GM21723 (cell line): Measurements from ENCODE around the gene CPNE1.
"Not testable (repeated sequence)": the region's sequence is repeated elsewhere in the genome, so short reads cannot be mapped to it uniquely, and the experiment has no call there.

Experiments used
- ATAC-seq: cut with Tn5 transposase; IDR thresholded peaks from one replicate; pipeline ENCODE4 v1.9.1; 2021; ENCODE audit warnings: mild to moderate bottlenecking, moderate library complexity; ENCODE audit not compliant: unreplicated experiment

The CPNE1 gene

GRCh38 chr20:35698298-35699126 is 33.8 kb upstream of the CPNE1 start:
- peak; percentile 39 for ATAC-seq

GRCh38 chr20:35697696-35698297 is 33.1 kb upstream of the CPNE1 start:
- ATAC-seq: no peak

- no peak for ATAC-seq
Measured at GRCh38 chr20:35695978-35696377, 31.3 kb upstream of the CPNE1 start.

GRCh38 chr20:35695245-35695749 is 30.6 kb upstream of the CPNE1 start:
- no peak for ATAC-seq

GRCh38 chr20:35690265-35690664 is 25.6 kb upstream of the CPNE1 start:
- ATAC-seq: no peak

- ATAC-seq: not testable (repeated sequence)
Measured at GRCh38 chr20:35686872-35687271, 22.2 kb upstream of the CPNE1 start.

- not testable (repeated sequence) for ATAC-seq
Measured at GRCh38 chr20:35685368-35685767, 20.7 kb upstream of the CPNE1 start.

- ATAC-seq: no peak
Measured at GRCh38 chr20:35681960-35682359, 17.3 kb upstream of the CPNE1 start.

- ATAC-seq: no peak
Measured at GRCh38 chr20:35680452-35681183, 15.9 kb upstream of the CPNE1 start.

- no peak for ATAC-seq
Measured at GRCh38 chr20:35674921-35675320, 10.2 kb upstream of the CPNE1 start.

GRCh38 chr20:35673884-35674283 is 9.2 kb upstream of the CPNE1 start:
- ATAC-seq: no peak

GRCh38 chr20:35669681-35670080 is 5.0 kb upstream of the CPNE1 start:
- ATAC-seq: no peak

- ATAC-seq: no peak
Measured at GRCh38 chr20:35669221-35669620, 4.5 kb upstream of the CPNE1 start.

GRCh38 chr20:35665949-35666288 is 1.2 kb upstream of the CPNE1 start:
- ATAC-seq: no peak

- peak; percentile 35 for ATAC-seq
Measured at GRCh38 chr20:35663516-35664465, 909 bp downstream of the CPNE1 start.

- no peak for ATAC-seq
Measured at GRCh38 chr20:35662551-35662950, 2.1 kb downstream of the CPNE1 start.

- no peak for ATAC-seq
Measured at GRCh38 chr20:35661908-35662307, 2.8 kb downstream of the CPNE1 start.

- no peak for ATAC-seq
Measured at GRCh38 chr20:35661053-35661452, 3.6 kb downstream of the CPNE1 start.

GRCh38 chr20:35660122-35660937 is 4.4 kb downstream of the CPNE1 start:
- ATAC-seq: no peak

- no peak for ATAC-seq
Measured at GRCh38 chr20:35657271-35657670, 7.4 kb downstream of the CPNE1 start.
